ENCODE results near the gene DHX36. TPM values are rescaled to one million over a fixed set of nuclear protein-coding genes. Genes with fewer than 3 reads are reported as not detected.

DHX36 gene
- total RNA-seq, 1 experiment from 2014 or later: 87.3 TPM

- Mint-ChIP-seq H3K9me3 (ENCODE audit: unreplicated experiment) (peaks cover 10% of the 10 kb centered on the region), H3K27me3 (ENCODE audit: insufficient read depth, unreplicated experiment) (no peaks in the 10 kb centered on the region), H3K27ac (ENCODE audit: unreplicated experiment) (no peak overlapping the region), H3K4me1 (ENCODE audit: low read depth, unreplicated experiment) (no peaks in the 10 kb centered on the region), H3K36me3 (ENCODE audit: insufficient read depth, unreplicated experiment) (peaks cover 66% of the 10 kb centered on the region), H3K4me3 (ENCODE audit: unreplicated experiment) (no peak overlapping the region)
- no peaks in the 10 kb centered on the region for H3K27me3 ChIP-seq (replicated peaks; ENCODE audit: control insufficient read depth, insufficient read depth, low read length)
- intact Hi-C loops (cut with micrococcal nuclease; ENCODE audit: unreplicated experiment): no loop called here
- H3K4me3 ChIP-seq (ENCODE audit: low read depth, low read length): no peak overlapping the region
- TF ChIP-seq CTCF (IDR thresholded peaks at IDR 0.05; ENCODE audit: insufficient read depth in 1 of 2, low read depth in 1 of 2, low read length in 1 of 2, severe bottlenecking in 1 of 2, unreplicated experiment in 1 of 2): no peak
- DNase-seq: no peak
- H3K9me3 ChIP-seq: peaks cover 4% of the 10 kb centered on the region; the same call in 1 of the 2 replicates
- ChIA-PET POLR2A (no interaction called here), CTCF (no interaction called here)
- no TSS peak for BruUV-seq (replicated peaks)
- no peaks in the 10 kb centered on the region for H3K4me1 ChIP-seq
- no peaks in the 10 kb centered on the region for H3K36me3 ChIP-seq (ENCODE audit: control insufficient read depth, insufficient read depth, low read length)
Observed at GRCh38 chr3:154273381-154273780, 50.9 kb downstream of the DHX36 start.

- no peaks in the 10 kb centered on the region for H3K9me3 ChIP-seq
- Mint-ChIP-seq H3K27me3 (ENCODE audit: insufficient read depth, unreplicated experiment) (no peaks in the 10 kb centered on the region), H3K4me3 (ENCODE audit: unreplicated experiment) (no peak overlapping the region), H3K9me3 (ENCODE audit: unreplicated experiment) (no peaks in the 10 kb centered on the region), H3K36me3 (ENCODE audit: insufficient read depth, unreplicated experiment) (peaks cover 75% of the 10 kb centered on the region), H3K27ac (ENCODE audit: unreplicated experiment) (no peak overlapping the region), H3K4me1 (ENCODE audit: low read depth, unreplicated experiment) (peaks cover 6% of the 10 kb centered on the region)
- no peak for DNase-seq
- intact Hi-C loops (cut with micrococcal nuclease; ENCODE audit: unreplicated experiment): loop anchor here (5.0 kb wide), 1 partner anchor 232 kb away; no protein-coding TSS in a partner anchor
- peaks cover 2% of the 10 kb centered on the region for H3K36me3 ChIP-seq (ENCODE audit: control insufficient read depth, insufficient read depth, low read length)
- no peaks in the 10 kb centered on the region for H3K27me3 ChIP-seq (replicated peaks; ENCODE audit: control insufficient read depth, insufficient read depth, low read length)
- H3K4me3 ChIP-seq (ENCODE audit: low read depth, low read length): no peak overlapping the region
- POLR2A ChIA-PET: no interaction called here
- no peak for TF ChIP-seq CTCF (IDR thresholded peaks at IDR 0.05; ENCODE audit: insufficient read depth in 1 of 2, low read depth in 1 of 2, low read length in 1 of 2, severe bottlenecking in 1 of 2, unreplicated experiment in 1 of 2)
- H3K4me1 ChIP-seq: no peaks in the 10 kb centered on the region
- no TSS peak for BruUV-seq (replicated peaks)
- CTCF ChIA-PET: no interaction called here
Observed at GRCh38 chr3:154254527-154254926, 69.8 kb downstream of the DHX36 start.

DNA sequence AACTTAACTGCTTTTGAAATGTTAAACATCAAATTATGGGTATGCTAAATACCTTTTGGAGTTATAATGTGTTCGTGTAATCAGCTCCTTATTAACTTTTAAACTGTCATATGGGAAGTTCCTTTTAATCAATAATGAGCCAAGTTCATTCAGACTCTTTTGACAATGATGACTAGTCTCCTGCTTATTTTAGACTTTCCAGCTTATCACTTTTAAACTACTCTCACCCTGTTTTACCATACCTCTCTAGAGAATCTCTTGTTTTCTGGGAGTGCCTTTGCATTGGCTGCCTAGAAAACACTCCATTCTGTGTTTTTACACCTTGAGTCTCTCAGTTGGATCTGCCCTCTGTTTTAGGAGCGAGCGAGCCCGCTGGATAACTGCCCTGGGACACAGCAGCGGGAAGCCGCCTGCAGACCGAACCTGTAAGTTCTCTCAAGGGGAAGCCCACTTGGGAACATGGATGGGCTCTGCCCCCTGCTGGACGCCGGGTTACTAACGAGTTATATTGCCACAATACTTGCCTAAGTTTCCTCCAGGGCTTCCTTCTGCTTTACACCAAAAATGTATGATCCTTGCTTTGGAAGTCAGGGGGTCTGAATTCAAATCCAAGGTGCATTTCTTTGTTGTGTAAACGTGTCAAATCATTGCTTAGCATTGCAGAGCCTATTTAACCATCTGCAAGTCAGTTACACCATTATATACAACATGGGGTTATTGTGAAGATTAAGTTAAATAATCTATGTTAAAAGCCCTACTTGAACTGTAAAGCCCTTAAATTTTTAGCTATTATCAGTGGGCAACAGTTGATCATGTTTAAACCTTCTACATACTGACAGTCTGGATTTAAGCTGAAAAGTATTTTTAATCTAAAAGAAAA, 71.3 kb downstream of the DHX36 start:
- Mint-ChIP-seq H3K9me3 (ENCODE audit: unreplicated experiment) (no peaks in the 10 kb centered on the region), H3K27ac (ENCODE audit: unreplicated experiment) (peak overlapping the region; percentile 11), H3K36me3 (ENCODE audit: insufficient read depth, unreplicated experiment) (peaks cover 62% of the 10 kb centered on the region), H3K4me3 (ENCODE audit: unreplicated experiment) (no peak overlapping the region), H3K27me3 (ENCODE audit: insufficient read depth, unreplicated experiment) (no peaks in the 10 kb centered on the region), H3K4me1 (ENCODE audit: low read depth, unreplicated experiment) (peaks cover 6% of the 10 kb centered on the region)
- peak; percentile 83 to 89 for DNase-seq
- no peaks in the 10 kb centered on the region for H3K36me3 ChIP-seq (ENCODE audit: control insufficient read depth, insufficient read depth, low read length)
- H3K27me3 ChIP-seq (replicated peaks; ENCODE audit: control insufficient read depth, insufficient read depth, low read length): no peaks in the 10 kb centered on the region
- peak; percentile 83 to 91 for TF ChIP-seq CTCF (IDR thresholded peaks at IDR 0.05; ENCODE audit: insufficient read depth in 1 of 2, low read depth in 1 of 2, low read length in 1 of 2, severe bottlenecking in 1 of 2, unreplicated experiment in 1 of 2)
- BruUV-seq (replicated peaks): no TSS peak
- H3K4me1 ChIP-seq: no peaks in the 10 kb centered on the region
- ChIA-PET POLR2A (interaction anchor here (0.9 kb wide), 1 partner anchor 132 kb away, joined by 4 read pairs; the partner anchor contains the start of gene ARHGEF26), CTCF (interaction anchor here (0.9 to 1.0 kb wide), 2 partner anchors 140 to 246 kb away, joined by 3 to 4 read pairs; no protein-coding TSS in a partner anchor)
- intact Hi-C loops (cut with micrococcal nuclease; ENCODE audit: unreplicated experiment): loop anchor here (1.0 to 5.0 kb wide), 5 partner anchors 141 to 256 kb away; no protein-coding TSS in a partner anchor
- no peak overlapping the region for H3K4me3 ChIP-seq (ENCODE audit: low read depth, low read length)
- H3K9me3 ChIP-seq: no peaks in the 10 kb centered on the region

Measured in Caco-2 (cell line).